GM12891 (cell line): ENCODE measurements around the gene WNK4.

Experiments used
- PAX5 ChIP-seq: IDR thresholded peaks from 2 replicates; pipeline ENCODE4 v1.6.1; 2011; ENCODE audit warnings: low read length, moderate library complexity, mild to moderate bottlenecking; ENCODE audit not compliant: insufficient read depth, severe bottlenecking
- POLR2A ChIP-seq: IDR thresholded peaks from 2 replicates; pipeline ENCODE4 v1.6.1; 2011; ENCODE audit warnings: low read depth, low read length, control low read depth
- POLR2AphosphoS5 ChIP-seq: IDR thresholded peaks from 2 replicates; pipeline ENCODE4 v1.6.1; 2011; ENCODE audit warnings: low read depth, low read length, control low read depth
- POU2F2 ChIP-seq: IDR thresholded peaks from 2 replicates; pipeline ENCODE4 v1.6.1; 2011; ENCODE audit warnings: low read depth, mild to moderate bottlenecking, control low read depth, low read length, moderate library complexity
- SPI1 ChIP-seq: IDR thresholded peaks from 2 replicates; pipeline ENCODE4 v1.6.1; 2011; ENCODE audit warnings: low read depth, low read length, control low read depth
- TAF1 ChIP-seq: IDR thresholded peaks from 2 replicates; pipeline ENCODE4 v1.6.1; 2011; ENCODE audit warnings: low read depth, low read length, control low read depth

GRCh38 chr17:42803074-42803883, 22.9 kb downstream of the WNK4 start:
- no peak for TF ChIP-seq POLR2A
- TF ChIP-seq TAF1 = no peak
- no peak for TF ChIP-seq POLR2AphosphoS5
- TF ChIP-seq POU2F2 = no peak
- no peak for TF ChIP-seq PAX5
- no peak for TF ChIP-seq SPI1
